ENCODE data around the gene MINK1.

DNA sequence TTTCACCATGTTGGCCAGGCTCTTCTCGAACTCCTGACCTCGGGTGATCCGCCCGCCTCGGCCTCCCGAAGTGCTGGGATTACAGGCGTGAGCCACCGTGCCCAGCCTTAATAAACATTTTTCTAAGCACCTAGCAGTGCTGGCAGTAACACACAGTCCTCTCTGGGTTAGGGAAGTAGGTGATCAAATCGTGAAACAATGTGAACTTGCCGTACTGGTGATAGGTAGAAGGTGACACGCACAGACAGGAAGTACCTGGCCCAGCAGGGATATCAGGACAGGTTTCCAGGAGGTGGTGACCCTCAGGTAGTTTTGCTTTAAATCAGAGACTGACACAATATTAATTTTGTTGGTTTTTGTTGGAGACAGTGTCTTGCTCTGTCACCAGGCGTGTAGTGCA, 21.7 kb upstream of the MINK1 start:
- TF ChIP-seq, protein P1, sequence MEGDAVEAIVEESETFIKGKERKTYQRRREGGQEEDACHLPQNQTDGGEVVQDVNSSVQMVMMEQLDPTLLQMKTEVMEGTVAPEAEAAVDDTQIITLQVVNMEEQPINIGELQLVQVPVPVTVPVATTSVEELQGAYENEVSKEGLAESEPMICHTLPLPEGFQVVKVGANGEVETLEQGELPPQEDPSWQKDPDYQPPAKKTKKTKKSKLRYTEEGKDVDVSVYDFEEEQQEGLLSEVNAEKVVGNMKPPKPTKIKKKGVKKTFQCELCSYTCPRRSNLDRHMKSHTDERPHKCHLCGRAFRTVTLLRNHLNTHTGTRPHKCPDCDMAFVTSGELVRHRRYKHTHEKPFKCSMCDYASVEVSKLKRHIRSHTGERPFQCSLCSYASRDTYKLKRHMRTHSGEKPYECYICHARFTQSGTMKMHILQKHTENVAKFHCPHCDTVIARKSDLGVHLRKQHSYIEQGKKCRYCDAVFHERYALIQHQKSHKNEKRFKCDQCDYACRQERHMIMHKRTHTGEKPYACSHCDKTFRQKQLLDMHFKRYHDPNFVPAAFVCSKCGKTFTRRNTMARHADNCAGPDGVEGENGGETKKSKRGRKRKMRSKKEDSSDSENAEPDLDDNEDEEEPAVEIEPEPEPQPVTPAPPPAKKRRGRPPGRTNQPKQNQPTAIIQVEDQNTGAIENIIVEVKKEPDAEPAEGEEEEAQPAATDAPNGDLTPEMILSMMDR (IDR thresholded peaks at IDR 0.05) = no peak
- no peak for TF ChIP-seq POLR2A (IDR thresholded peaks at IDR 0.05)
- TF ChIP-seq POLR2AphosphoS5 (IDR thresholded peaks at IDR 0.05) = no peak
- TF ChIP-seq EP300 (IDR thresholded peaks at IDR 0.05) = no peak

Data from gastroesophageal sphincter (tissue), 3 donors.